Activated T-cell treated with anti-CD3 and anti-CD28 coated beads for 48 hours (primary cell): ENCODE measurements around the gene MICU1.

ENCODE experiments used
- DNase-seq: peaks from one replicate; pipeline ENCODE4 v3.0.0-alpha.2; 2020; ENCODE audit warnings: low read depth

Gene MICU1

GRCh38 chr10:72344932-72345331 is 280.9 kb downstream of the MICU1 start:
- no peak for DNase-seq

GRCh38 chr10:72342911-72343310 is 283.0 kb downstream of the MICU1 start:
- no peak for DNase-seq

DNA sequence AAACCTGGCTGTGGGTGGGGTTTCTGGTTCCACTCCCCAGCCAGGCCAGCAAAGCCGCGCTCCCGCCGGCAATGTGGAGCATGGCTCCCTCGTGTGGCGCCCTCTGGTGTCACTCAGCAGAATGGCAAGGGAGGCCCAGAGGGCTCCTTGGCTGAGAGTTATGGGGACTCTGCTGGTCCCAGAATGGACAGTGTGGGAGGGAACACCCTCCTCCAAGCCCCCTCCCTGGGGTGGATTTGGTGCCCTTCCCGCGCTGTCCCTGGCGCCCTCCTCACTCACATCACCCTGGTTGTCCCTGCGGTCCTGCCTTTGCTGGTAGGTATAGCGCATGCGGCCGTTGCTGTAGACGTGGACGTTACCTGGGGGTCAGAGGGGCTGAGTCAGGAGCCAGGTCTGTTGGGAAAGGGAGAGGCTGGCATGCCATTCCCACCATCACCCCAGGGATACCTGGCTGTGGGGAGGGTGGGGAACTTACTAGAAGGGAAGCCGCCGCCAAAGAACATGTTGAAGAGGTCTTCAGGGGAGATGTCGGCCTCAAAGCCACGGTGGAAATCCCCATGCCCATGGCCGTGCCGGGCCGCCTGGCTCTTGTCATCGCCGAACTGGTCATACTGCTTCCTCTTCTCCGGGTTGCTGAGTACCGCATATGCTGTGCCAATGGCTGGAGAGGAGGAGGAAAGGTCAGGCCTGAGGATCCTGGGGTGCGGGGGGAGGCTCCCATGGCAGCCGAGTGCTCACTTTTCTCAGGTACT is 285.2 kb downstream of the MICU1 start:
- peak; percentile 76 for DNase-seq

DNA sequence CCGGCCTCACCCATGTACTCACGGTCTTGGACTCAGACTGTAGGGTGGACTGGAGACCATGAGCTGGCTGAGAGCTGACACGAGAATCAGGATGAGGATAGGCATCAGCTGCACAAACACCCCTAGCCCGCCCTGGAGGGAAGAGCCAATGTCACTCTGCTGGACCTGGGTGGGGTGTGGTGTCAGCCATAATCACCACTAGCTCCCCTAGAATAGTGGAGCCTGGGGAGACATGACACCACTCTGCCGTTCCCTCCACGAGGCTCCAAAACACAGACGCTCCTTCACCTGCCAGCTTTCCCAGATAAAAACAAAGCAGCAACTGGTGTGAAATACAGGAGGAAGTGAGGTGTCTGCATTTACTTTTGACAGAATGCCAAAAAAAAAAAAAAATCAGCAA is 287.7 kb downstream of the MICU1 start:
- no peak for DNase-seq

DNA sequence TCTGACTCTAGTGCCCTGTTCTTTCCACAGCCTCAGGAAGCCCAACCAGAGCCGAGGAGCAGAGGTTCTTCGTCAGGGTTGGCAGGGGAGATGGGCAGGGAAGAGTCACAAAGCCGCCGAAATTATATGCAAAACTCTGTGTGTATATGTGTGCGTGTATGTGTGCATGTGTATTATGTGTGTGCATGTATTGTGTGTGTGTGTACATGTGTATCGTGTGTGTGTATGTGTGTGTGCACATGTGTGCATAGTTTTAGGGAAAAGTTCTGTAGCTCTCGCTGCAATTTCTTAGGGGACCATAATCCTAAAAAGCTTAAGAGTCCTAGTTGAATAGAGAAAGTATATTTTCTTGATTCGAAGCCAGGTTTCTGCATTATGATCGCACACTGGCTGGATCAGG is 288.2 kb downstream of the MICU1 start:
- DNase-seq = no peak

DNA sequence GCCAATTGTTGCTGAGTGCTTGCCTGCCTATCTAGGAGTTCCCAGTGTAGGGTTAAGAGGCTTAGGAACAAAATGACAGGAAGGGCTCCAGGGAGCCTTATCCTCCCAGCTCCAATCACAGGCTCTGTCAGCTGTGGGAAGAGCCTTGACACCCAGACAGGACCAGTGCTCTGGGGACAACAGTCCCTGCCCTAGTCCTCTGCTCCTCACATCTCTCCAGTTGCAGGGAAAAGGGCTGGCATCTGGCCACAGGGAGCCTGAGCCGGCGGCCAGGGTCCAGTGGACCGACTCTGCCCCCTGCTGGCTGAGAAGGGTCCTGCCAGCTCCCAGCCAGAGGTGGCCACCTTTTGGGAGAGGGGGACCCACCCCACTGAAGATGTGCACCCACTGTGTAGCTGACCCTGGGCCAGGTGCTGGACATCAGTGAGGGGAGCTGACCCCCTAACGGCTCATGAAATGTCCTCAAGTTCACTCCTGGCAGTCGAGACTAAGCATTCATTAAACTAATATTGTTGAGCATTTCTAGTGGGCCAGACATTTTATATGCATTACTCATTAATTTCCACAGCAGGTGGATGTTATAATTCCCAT is 288.7 kb downstream of the MICU1 start:
- DNase-seq = peak; percentile 69

- DNase-seq = no peak
Observed at GRCh38 chr10:72336259-72337038, 289.4 kb downstream of the MICU1 start.

GRCh38 chr10:72335394-72336258 is 290.3 kb downstream of the MICU1 start:
- DNase-seq = peak; percentile 47

DNA sequence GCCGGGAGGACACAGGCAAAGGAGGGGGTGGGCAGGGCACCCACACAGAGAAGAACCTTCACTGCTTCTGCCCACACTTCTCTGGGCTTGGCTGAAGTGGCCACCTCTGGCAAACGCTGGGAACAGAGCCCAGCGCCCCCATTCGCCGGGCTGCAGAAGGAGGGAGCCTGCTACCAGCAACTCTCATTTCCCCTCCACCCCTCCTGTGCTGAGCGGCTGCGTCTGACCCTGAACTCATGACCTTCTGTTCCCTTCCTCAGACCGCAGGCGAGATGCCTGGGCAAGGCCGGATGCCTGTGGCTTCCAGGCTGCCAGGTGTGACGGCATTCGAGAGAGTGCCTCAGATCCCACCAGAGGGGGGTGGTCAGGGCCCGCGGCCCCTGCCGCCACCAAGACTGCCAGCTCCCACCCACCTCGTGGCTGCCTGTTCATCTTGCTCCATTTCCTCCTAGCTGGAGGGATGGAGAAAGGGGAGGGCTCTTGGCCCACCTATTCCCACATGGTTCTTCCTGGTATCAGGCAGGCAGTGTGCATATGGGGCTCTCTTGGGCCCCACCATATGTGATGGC is 291.0 kb downstream of the MICU1 start:
- peak; percentile 86 for DNase-seq

- DNase-seq = no peak
Observed at GRCh38 chr10:72334196-72334824, 291.6 kb downstream of the MICU1 start.

GRCh38 chr10:72333112-72334015 is 292.5 kb downstream of the MICU1 start:
- no peak for DNase-seq

DNA sequence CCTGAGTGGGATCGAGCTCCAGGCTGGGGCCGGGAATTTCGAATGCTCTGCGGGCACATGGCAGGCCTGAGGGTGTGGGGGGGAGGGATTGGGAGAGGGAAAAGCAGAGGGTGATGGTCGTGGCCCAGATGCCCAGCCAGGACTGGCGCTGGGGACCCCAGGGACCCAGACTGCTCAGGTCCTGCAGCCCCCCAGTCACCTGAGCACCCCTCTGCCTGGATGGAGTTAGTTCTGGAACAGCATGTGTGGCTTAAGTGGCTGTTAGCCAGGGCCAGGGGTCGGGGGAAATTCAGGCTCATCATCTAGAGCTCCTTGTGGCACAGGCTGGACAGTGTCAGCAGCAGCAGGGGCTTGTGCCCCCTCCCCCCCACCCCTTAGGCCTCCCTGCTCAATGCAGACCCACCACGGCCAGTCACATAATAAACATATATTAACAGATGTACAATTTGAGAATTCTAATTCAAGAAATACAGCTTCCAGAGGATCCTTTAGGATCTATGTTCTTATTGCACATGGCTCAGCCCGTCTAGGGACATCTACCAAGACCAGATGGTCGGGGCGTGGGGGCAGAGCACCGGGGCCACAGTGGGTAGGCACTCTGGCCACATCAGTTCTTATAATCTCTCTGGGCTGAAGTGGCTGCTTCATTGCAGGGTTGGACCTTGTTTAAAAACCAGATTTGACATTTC is 293.3 kb downstream of the MICU1 start:
- no peak for DNase-seq

DNA sequence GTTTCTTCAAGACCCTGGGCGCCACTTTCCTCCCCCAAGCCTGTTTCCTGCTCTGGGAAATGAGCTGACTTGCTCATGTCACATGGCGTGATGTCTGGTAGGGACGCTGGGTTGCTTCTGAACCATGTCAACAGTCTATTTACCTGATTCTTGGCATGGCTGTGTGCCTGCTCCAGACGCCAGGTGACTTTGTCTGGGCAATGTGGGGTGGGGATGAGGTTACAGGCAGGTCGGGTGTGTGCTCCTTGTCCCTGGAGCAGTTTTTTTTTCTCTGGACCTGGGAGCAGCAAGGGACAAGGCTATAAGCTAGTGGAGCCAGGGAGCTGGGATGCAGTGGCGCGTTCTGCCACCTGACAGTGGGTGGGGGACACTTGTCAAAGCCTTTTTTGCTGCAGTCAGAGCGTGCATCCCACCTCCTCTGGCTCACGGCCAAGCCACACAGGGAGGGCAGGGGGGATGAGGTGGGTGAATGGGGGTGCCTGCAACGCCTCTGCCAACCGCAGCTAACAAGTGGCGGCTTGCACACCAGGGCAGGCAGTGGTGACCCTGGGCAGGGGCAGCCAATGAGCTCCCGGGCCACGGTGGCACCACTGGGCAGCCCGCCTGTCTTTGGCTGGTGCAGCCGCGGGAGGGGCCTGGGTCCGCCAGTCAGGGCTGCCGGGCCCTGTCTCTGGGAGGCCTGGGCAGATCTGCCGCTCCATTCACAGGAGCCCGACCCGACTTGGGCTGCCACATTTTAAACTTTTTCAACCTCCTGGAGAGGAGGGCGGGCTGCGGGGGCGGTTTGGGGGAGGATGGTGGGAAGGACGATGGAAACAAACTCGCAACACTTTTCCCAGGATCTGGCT is 294.1 kb downstream of the MICU1 start:
- DNase-seq = peak; percentile 94

- DNase-seq = no peak
Observed at GRCh38 chr10:72330069-72330426, 295.8 kb downstream of the MICU1 start.

DNA sequence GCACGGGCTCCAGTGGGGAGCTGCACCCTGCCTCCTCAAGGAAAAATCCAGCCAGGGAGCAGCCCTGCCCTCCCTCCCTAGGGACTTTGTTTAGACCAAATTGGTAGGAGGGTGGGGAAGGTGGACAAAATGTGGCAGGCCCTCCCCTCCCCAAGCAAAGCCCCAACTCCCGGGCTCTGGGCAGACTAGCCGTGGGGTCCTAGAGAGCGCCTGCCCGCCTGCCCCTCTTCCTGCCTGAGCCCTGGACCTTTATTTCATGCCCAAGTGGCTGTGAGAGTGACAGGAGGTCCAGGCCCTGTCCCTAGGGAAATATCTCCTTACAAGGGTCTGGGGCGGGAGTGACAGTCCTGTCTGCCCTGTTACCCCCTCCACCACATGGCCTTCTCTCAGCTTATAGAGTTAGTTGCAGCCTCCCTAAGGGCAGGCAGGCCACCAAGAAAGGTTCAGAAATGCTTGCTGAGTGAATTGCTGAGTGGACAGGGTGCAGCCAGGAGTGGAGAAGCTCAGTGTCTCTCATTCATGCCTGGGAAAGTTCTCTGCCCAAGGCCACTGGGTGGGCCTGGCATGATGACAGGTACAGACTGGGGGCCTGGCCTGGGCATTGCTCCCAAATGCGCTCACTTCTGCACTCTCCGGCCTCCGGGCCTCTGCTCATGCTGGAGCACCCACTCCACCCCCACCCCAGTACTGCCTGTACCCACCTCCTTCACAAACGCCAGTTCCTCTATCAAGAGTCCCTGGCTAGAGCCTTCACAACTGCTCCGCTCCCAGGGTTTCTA is 296.4 kb downstream of the MICU1 start:
- no peak for DNase-seq

DNA sequence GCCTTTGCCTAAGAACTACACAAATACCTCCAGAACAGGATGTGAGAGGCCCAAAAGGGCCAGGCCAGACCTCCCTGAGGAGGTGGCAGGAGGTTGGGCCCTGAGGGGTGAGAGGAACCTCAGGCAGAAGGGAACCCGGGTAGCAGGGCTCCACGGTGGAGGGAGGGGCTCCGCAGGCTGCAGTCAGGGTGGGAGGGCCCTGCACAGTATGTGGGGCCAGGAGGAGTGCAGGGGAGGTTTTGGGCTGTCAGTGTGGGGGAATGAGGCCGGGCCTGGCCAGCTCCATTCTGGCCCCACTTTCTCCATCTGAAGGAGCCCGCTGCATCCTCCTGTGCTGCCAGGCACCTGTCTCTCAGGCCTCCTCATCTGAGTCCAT is 297.1 kb downstream of the MICU1 start:
- no peak for DNase-seq

- no peak for DNase-seq
Observed at GRCh38 chr10:72328045-72328828, 297.6 kb downstream of the MICU1 start.
